Vagina (tissue), 2 donors: Measurements from ENCODE around the gene DCUN1D2.
"Not testable (repeated sequence)": the region's sequence is repeated elsewhere in the genome, so short reads cannot be mapped to it uniquely, and the experiment has no call there.

ENCODE experiments used
- CTCF ChIP-seq, 3 experiments: fragments of 450-650 bp in 2 of 3; fragments of 200-600 bp in 1 of 3; sonication (generic) in 1 of 3; IDR thresholded peaks; one replicate each; pipeline ENCODE4 v1.5.1; 2017 to 2019; ENCODE audit warnings: antibody characterized with exemption in 3 of 3, mild to moderate bottlenecking in 2 of 3, moderate library complexity in 2 of 3
- POLR2A ChIP-seq, 2 donors: fragments of 450-650 bp; IDR thresholded peaks; one replicate each; pipeline ENCODE4 v1.6.1; 2017; ENCODE audit warnings: antibody characterized with exemption in 2 of 2, mild to moderate bottlenecking in 2 of 2, moderate library complexity in 2 of 2
- POLR2AphosphoS5 ChIP-seq, 2 donors: sonication (generic); formaldehyde crosslinking; IDR thresholded peaks; one replicate each; pipeline ENCODE4 v1.9.0; 2017; ENCODE audit warnings: antibody characterized with exemption in 2 of 2, mild to moderate bottlenecking in 2 of 2, low read depth in 1 of 2; ENCODE audit not compliant: insufficient read depth in 1 of 2

- TF ChIP-seq POLR2A (IDR thresholded peaks at IDR 0.05); CTCF (IDR thresholded peaks at IDR 0.05); POLR2AphosphoS5 (IDR thresholded peaks at IDR 0.05; ENCODE audit: insufficient read depth in 1 of 2, low read depth in 1 of 2): not testable (repeated sequence)
These were observed 39.5 kb downstream of the DCUN1D2 start for GRCh38 chr13:113450861-113451620.
